HAP-1 (cell line): ENCODE results near the gene LMNA.
A peak's percentile ranks its signal among the peaks of the same experiment; 100 is the strongest.

Source experiments
- DNase-seq, 2 experiments: peaks; one replicate each; pipeline ENCODE4 v3.0.0-alpha.2; 2016 to 2020; ENCODE audit warnings: low spot score in 2 of 2
- H3K27me3 ChIP-seq: fragments of 250-450 bp; sonication (Bioruptor Pico); 2 replicates; pipeline ENCODE4 v1.5.1; 2020; ENCODE audit warnings: low read depth, mild to moderate bottlenecking, moderate library complexity
- H3K36me3 ChIP-seq: fragments of 250-450 bp; sonication (Bioruptor Pico); replicated peaks from 2 replicates; pipeline ENCODE4 v1.5.1; 2020; ENCODE audit warnings: mild to moderate bottlenecking
- H3K4me1 ChIP-seq: fragments of 250-450 bp; sonication (Bioruptor Pico); 2 replicates; pipeline ENCODE4 v1.5.1; 2020; ENCODE audit warnings: mild to moderate bottlenecking
- H3K4me3 ChIP-seq: fragments of 250-450 bp; sonication (Bioruptor Pico); 2 replicates; pipeline ENCODE4 v1.5.1; 2020; ENCODE audit warnings: mild to moderate bottlenecking, moderate library complexity
- H3K9me3 ChIP-seq: fragments of 250-450 bp; sonication (Bioruptor Pico); 2 replicates; pipeline ENCODE4 v1.5.1; 2020; ENCODE audit warnings: mild to moderate bottlenecking, moderate library complexity
- in situ Hi-C: fragments of 300-500 bp; cut with MboI; formaldehyde crosslinking; loops from 3 replicates; pipeline ENCODE4 v1.14.3; 2020; ENCODE audit warnings: low sequenced_read_pairs, inconsistent platforms, mixed read lengths

The LMNA gene

GRCh38 chr1:156076609-156077429 is 37.7 kb upstream of the LMNA start:
- no peak for DNase-seq
- Histone ChIP-seq H3K9me3 (no peaks in the 10 kb centered on the region), H3K27me3 (no peaks in the 10 kb centered on the region), H3K4me3 (no peak overlapping the region), H3K4me1 (peaks cover 16% of the 10 kb centered on the region), H3K36me3 (peaks cover 34% of the 10 kb centered on the region)
- in situ Hi-C loops, result no loop called here

DNA sequence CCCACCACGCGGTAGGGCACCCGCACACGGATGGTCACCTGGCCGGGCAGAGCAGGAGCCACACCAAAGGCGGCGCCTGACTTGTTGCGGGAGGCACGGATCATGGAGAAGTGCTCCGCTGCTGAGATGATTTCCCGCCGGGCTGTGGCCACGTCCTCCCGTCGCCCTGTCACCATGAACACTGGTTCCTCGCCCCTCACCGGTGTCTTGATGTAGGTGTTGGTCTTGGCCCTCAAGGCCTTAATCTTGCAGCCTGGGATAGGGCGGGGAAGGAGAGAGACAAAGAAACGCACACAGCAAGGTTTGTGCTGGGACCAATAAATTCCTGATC is 37.1 kb upstream of the LMNA start:
- Histone ChIP-seq H3K4me3 (no peak overlapping the region), H3K9me3 (no peaks in the 10 kb centered on the region), H3K4me1 (peaks cover 16% of the 10 kb centered on the region), H3K36me3 (peaks cover 34% of the 10 kb centered on the region), H3K27me3 (no peaks in the 10 kb centered on the region)
- DNase-seq, result no peak
- in situ Hi-C loops, result no loop called here

DNA sequence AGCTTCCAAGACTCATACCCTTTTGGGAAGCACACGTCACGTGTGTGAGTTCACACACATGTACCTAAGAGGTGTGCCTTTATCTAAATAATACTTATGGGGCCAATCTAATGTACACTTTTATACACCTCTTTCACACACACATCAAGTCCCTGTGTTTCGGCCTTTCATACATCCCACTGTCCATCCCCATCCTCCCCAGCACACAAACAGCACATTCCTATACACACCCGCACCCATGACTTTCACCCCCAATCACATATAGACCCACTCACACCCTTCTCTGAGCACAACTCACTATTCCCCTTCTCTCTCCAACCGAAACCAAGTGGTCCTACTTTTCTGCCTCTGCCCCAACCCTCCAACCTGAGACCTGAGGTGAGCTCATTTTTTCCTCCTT is 35.8 kb upstream of the LMNA start:
- Histone ChIP-seq H3K27me3 (no peaks in the 10 kb centered on the region), H3K4me1 (peaks cover 15% of the 10 kb centered on the region), H3K9me3 (no peaks in the 10 kb centered on the region), H3K4me3 (no peak overlapping the region), H3K36me3 (peaks cover 34% of the 10 kb centered on the region)
- DNase-seq, result no peak
- in situ Hi-C loops, result no loop called here

DNA sequence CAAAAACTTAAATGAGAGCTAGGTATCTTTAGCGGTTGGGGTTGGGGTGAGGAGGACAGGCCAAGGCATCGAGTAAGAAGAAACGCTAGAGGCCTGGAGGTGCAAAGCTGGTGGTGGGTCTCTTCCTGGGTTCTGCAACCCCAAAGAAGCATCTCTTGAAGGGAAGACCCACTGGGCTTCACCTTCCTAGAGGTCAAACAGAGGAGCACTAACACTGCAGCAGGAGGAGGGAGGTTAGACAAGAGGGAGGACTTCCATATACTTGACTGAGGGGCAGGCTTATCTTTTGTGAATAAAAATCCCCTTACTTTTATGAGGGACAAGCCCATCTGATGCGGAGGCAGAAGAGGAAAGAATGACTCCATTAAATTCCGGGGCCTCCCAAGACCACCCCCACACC is 34.7 kb upstream of the LMNA start:
- Histone ChIP-seq H3K27me3 (no peaks in the 10 kb centered on the region), H3K36me3 (peaks cover 34% of the 10 kb centered on the region), H3K9me3 (no peaks in the 10 kb centered on the region), H3K4me3 (peak overlapping the region; percentile 90), H3K4me1 (peaks cover 15% of the 10 kb centered on the region)
- DNase-seq, result no peak
- in situ Hi-C loops, result no loop called here

GRCh38 chr1:156080241-156080862 is 34.2 kb upstream of the LMNA start:
- Histone ChIP-seq H3K4me3 (peak overlapping the region; percentile 90), H3K36me3 (peaks cover 31% of the 10 kb centered on the region), H3K4me1 (peaks cover 18% of the 10 kb centered on the region), H3K27me3 (no peaks in the 10 kb centered on the region), H3K9me3 (no peaks in the 10 kb centered on the region)
- in situ Hi-C loops, result no loop called here
- peak in 1 of 2 experiments; percentile 53 for DNase-seq

- Histone ChIP-seq H3K4me1 (peaks cover 23% of the 10 kb centered on the region), H3K36me3 (peaks cover 27% of the 10 kb centered on the region), H3K9me3 (no peaks in the 10 kb centered on the region), H3K27me3 (no peaks in the 10 kb centered on the region), H3K4me3 (peak overlapping the region; percentile 90)
- no peak for DNase-seq
- in situ Hi-C loops, result no loop called here
These were observed 33.7 kb upstream of the LMNA start for GRCh38 chr1:156080863-156081179.

- Histone ChIP-seq H3K27me3 (no peaks in the 10 kb centered on the region), H3K36me3 (peaks cover 22% of the 10 kb centered on the region), H3K4me1 (peaks cover 28% of the 10 kb centered on the region), H3K9me3 (no peaks in the 10 kb centered on the region), H3K4me3 (peak overlapping the region; percentile 90)
- DNase-seq, result peak in 1 of 2 experiments; percentile 37
- in situ Hi-C loops, result no loop called here
These were observed 33.2 kb upstream of the LMNA start for GRCh38 chr1:156081180-156081916.

GRCh38 chr1:156081917-156082308 is 32.6 kb upstream of the LMNA start:
- DNase-seq, result peak in 1 of 2 experiments; percentile 61
- Histone ChIP-seq H3K27me3 (no peaks in the 10 kb centered on the region), H3K36me3 (peaks cover 19% of the 10 kb centered on the region), H3K4me1 (peaks cover 34% of the 10 kb centered on the region), H3K9me3 (no peaks in the 10 kb centered on the region), H3K4me3 (peak overlapping the region; percentile 90)
- in situ Hi-C loops, result no loop called here

GRCh38 chr1:156082309-156083091 is 32.0 kb upstream of the LMNA start, which contains the start of gene MEX3A:
Gene MEX3A (minus strand): TSS chr1:156082465. CDS start chr1:156081998, 467 bp downstream.
- H3K36me3 ChIP-seq, result peaks cover 13% of the 10 kb centered on the region
- H3K9me3 ChIP-seq, result no peaks in the 10 kb centered on the region
- peak; percentile 92 to 97 for DNase-seq
- peaks cover 40% of the 10 kb centered on the region for H3K4me1 ChIP-seq
- no peaks in the 10 kb centered on the region for H3K27me3 ChIP-seq
- in situ Hi-C loops, result no loop called here
- peak within 1 kb of the TSS; percentile 90 for H3K4me3 ChIP-seq

GRCh38 chr1:156083800-156084790 is 30.4 kb upstream of the LMNA start:
- peak in 1 of 2 experiments; percentile 65 for DNase-seq
- Histone ChIP-seq H3K4me1 (peaks cover 41% of the 10 kb centered on the region), H3K4me3 (peak overlapping the region; percentile 90), H3K27me3 (no peaks in the 10 kb centered on the region), H3K9me3 (no peaks in the 10 kb centered on the region), H3K36me3 (peaks cover 9% of the 10 kb centered on the region)
- in situ Hi-C loops, result no loop called here

- no peaks in the 10 kb centered on the region for H3K27me3 ChIP-seq
- peaks cover 10% of the 10 kb centered on the region for H3K36me3 ChIP-seq
- in situ Hi-C loops, result no loop called here
- DNase-seq, result peak; percentile 84 to 89
- H3K9me3 ChIP-seq, result no peaks in the 10 kb centered on the region
- peaks cover 34% of the 10 kb centered on the region for H3K4me1 ChIP-seq
- no peak overlapping the region for H3K4me3 ChIP-seq
These were observed 28.3 kb upstream of the LMNA start for GRCh38 chr1:156086256-156086662.

DNA sequence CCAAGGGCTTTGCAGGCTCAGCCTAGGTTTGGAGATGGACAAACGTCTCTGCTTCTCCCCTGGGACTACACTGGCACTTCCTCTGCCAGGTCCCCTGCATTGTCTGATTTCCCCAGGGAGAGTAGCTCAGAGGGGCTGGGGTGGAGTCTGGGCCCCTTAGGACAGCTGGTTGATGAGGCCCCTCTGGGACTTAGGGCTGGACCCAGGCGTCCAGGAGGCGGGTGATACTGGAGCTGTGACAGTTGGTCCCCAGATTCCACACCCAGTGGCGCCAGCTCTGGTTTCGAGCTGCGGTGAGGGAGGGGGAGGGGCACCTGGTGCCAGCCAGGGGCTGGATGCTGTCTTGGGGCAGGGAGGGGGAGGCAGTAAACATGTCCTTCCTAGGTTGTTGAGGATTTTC is 24.8 kb upstream of the LMNA start:
- in situ Hi-C loops, result loop anchor here (5.0 kb wide), 1 partner anchor 43 kb away; no protein-coding TSS in a partner anchor
- Histone ChIP-seq H3K36me3 (peaks cover 28% of the 10 kb centered on the region), H3K27me3 (no peaks in the 10 kb centered on the region), H3K4me3 (no peak overlapping the region), H3K4me1 (peaks cover 26% of the 10 kb centered on the region), H3K9me3 (no peaks in the 10 kb centered on the region)
- no peak for DNase-seq
